Measurements from ENCODE around the gene KIAA1328. TPM values are rescaled to one million over a fixed set of nuclear protein-coding genes. Genes with fewer than 3 reads are reported as not detected.

Gene KIAA1328
- total and polyA plus RNA-seq, 7 donors: 2.1 to 18.9 (median 12.5) TPM

DNA sequence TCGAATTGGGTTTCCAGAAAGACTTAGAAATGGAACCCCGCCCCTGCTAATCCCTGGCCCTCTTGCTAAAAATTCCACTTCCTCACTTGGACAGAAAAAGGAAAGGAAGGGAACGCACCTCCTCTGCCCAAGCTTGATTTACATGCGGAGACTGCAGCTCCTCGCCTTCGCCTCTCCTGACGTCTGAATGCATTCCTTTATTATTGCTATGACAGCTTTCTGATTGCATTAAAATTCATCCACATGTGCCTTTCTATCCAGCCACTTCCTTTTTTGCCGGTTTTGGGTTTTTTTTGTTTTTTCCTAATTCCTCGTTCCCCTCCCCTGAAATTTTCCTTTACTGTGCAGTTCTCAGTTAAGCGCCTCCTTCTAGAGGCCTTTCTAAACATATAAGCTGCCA, 448.9 kb downstream of the KIAA1328 start:
- no peak overlapping the region for H3K27ac ChIP-seq
- H3K9me3 ChIP-seq: no peaks in the 10 kb centered on the region
- H3K4me1 ChIP-seq: no peaks in the 10 kb centered on the region
- WGBS, 2 donors: 63 to 71% methylated on average over 10 of the region's 10 CpGs
- H3K27me3 ChIP-seq: peaks cover 6 to 38% (median 15%) of the 10 kb centered on the region in 3 donors
- no peak overlapping the region for H3K4me3 ChIP-seq
- no peak for TF ChIP-seq POLR2A (IDR thresholded peaks at IDR 0.05)
- no peak for TF ChIP-seq POLR2AphosphoS5 (IDR thresholded peaks at IDR 0.05)
- TF ChIP-seq, protein P1, sequence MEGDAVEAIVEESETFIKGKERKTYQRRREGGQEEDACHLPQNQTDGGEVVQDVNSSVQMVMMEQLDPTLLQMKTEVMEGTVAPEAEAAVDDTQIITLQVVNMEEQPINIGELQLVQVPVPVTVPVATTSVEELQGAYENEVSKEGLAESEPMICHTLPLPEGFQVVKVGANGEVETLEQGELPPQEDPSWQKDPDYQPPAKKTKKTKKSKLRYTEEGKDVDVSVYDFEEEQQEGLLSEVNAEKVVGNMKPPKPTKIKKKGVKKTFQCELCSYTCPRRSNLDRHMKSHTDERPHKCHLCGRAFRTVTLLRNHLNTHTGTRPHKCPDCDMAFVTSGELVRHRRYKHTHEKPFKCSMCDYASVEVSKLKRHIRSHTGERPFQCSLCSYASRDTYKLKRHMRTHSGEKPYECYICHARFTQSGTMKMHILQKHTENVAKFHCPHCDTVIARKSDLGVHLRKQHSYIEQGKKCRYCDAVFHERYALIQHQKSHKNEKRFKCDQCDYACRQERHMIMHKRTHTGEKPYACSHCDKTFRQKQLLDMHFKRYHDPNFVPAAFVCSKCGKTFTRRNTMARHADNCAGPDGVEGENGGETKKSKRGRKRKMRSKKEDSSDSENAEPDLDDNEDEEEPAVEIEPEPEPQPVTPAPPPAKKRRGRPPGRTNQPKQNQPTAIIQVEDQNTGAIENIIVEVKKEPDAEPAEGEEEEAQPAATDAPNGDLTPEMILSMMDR (IDR thresholded peaks at IDR 0.05): no peak
- TF ChIP-seq EP300 (IDR thresholded peaks at IDR 0.05): no peak
- no peaks in the 10 kb centered on the region for H3K36me3 ChIP-seq
- intact Hi-C loops (cut with DNase I): no loop called here
- no peak for DNase-seq

Other genes starting within 250 kb of the KIAA1328 start
- 10 to 100 TPM; 56.1 to 96.9 (median 66.8) TPM for gene TPGS2, start 125 bp upstream of the KIAA1328 start, total RNA-seq
- 10 to 100 TPM; 43.2 to 75.1 (median 46.5) TPM for gene TPGS2, start 125 bp upstream of the KIAA1328 start, polyA plus RNA-seq